ENCODE measurements around the gene REEP1. TPM values are rescaled to one million over a fixed set of nuclear protein-coding genes. Genes with fewer than 3 reads are reported as not detected.

Gene REEP1
- total and polyA plus RNA-seq, 9 of the 15 experiments (the other 6 are each of a cell fraction or from before 2014, with no cell fraction given): 0.11 to 0.67 (median 0.13) TPM

DNA sequence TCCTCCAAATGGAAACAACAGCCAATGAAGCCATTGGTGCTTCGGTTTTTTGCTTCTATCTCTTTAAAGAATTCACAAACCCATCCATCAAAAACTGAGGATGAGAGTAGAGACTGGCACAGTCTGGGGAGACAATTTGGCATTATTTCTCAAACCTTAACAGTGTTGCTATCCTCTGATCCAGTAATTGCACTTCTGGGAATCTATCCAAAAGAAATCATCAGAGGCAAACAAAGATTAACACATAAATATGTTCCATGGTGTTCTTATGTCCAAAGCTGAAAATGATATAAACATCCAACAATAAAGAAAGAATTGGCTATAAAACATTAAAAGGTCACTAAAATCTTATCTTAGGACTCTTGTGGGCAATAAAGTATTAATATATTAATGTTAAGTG, 35.1 kb downstream of the REEP1 start (continued):
- TF ChIP-seq ZNF217 (CRISPR knock-in tag; IDR thresholded peaks at IDR 0.05): no peak

DNA sequence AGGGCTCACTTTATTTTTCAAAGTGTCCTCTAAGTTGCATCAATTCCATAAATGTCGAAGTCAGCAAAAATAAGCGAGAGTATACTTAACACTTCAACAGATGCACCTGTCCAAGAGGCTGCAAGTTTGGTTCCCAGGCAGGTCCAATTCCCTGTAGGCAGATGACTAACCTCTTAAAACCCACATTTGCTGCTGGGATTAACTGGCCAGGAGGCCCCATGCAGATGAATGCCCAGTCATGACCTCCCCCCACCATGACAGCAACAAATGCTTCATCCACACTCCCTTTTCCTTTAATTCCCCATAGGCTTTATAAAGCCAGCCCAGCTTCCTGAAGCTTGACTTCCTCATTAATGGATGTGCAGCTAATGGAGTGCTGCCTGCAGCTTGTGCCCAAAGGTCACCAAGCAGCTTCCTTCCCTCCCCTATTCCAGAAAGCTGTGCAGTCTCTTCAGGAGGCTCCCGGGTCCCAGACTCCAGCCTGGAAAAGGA, 35.7 kb downstream of the REEP1 start:
- H3K9ac ChIP-seq (ENCODE audit: insufficient read depth in 1 of 2, low read depth in 2 of 2, low read length in 2 of 2): no peak overlapping the region
- no peaks in the 10 kb centered on the region for H3K9me1 ChIP-seq (ENCODE audit: control insufficient read depth, insufficient read depth, low read length)
- no peaks in the 10 kb centered on the region for H3K79me2 ChIP-seq (ENCODE audit: control insufficient read depth, insufficient read depth, low read length)
- DNase-seq (ENCODE audit: extremely low read depth in 1 of 4, low spot score in 3 of 4) (no peak), FAIRE-seq (no peak), ATAC-seq (no peak)
- no TSS peak for BruUV-seq (replicated peaks)
- WGBS (ENCODE audit: insufficient coverage, low coverage, missing lambda C conversion rate): 0% methylated on average over 3 of the region's 3 CpGs
- no peak overlapping the region for H3K4me2 ChIP-seq (ENCODE audit: insufficient read depth, low read length)
- no peak overlapping the region for H3K27ac ChIP-seq (ENCODE audit: extremely low read depth, low read depth, low read length)
- intact Hi-C loops (cut with micrococcal nuclease) (no loop called here), in situ Hi-C loops (cut with MboI) (no loop called here)
- POLR2A ChIA-PET: no interaction called here
- H4K20me1 ChIP-seq (replicated peaks; ENCODE audit: control insufficient read depth, insufficient read depth, low read length): no peaks in the 10 kb centered on the region
- H3K27me3 ChIP-seq (ENCODE audit: control insufficient read depth in 2 of 2, insufficient read depth in 2 of 2, low read length in 2 of 2): peaks cover 27 to 47% of the 10 kb centered on the region in 2 experiments; a peak in 3 of 5 replicates
- CTCF ChIA-PET (ENCODE audit: low intra/inter-chr PET ratio): no interaction called here
- H2AFZ ChIP-seq (ENCODE audit: low read depth, low read length): no peak overlapping the region
- H3K4me1 ChIP-seq (replicated peaks in 1 of 2; ENCODE audit: control insufficient read depth in 2 of 2, insufficient read depth in 2 of 2, low read length in 2 of 2): no peaks in the 10 kb centered on the region
- H3K4me3 ChIP-seq: no peak overlapping the region
- H3K9me3 ChIP-seq (replicated peaks; ENCODE audit: control insufficient read depth, insufficient read depth, low read depth, low read length): no peaks in the 10 kb centered on the region
- H3K36me3 ChIP-seq (ENCODE audit: control insufficient read depth, insufficient read depth, low read length): no peaks in the 10 kb centered on the region
- TF ChIP-seq NBN (IDR thresholded peaks at IDR 0.05; ENCODE audit: low read depth) (no peak), ZNF766 (CRISPR knock-in tag; conservative IDR thresholded peaks at IDR 0.05) (no peak), ZNF316 (IDR thresholded peaks at IDR 0.05) (peak; percentile 90), MAFK (IDR thresholded peaks at IDR 0.05; ENCODE audit: low read length) (peak; percentile 81), CBX8 (IDR thresholded peaks at IDR 0.05; ENCODE audit: borderline replicate concordance, extremely low read depth, low read depth, low read length, poor library complexity, severe bottlenecking) (no peak), NCOA2 (IDR thresholded peaks at IDR 0.05; ENCODE audit: partially characterized antibody in 2 of 2) (no peak), MAFG (tag; conservative IDR thresholded peaks at IDR 0.05) (peak; percentile 83), MAFF (IDR thresholded peaks at IDR 0.05; ENCODE audit: low read length) (peak; percentile 82), ZZZ3 (IDR thresholded peaks at IDR 0.05) (no peak)
- TF ChIP-seq, protein P1, sequence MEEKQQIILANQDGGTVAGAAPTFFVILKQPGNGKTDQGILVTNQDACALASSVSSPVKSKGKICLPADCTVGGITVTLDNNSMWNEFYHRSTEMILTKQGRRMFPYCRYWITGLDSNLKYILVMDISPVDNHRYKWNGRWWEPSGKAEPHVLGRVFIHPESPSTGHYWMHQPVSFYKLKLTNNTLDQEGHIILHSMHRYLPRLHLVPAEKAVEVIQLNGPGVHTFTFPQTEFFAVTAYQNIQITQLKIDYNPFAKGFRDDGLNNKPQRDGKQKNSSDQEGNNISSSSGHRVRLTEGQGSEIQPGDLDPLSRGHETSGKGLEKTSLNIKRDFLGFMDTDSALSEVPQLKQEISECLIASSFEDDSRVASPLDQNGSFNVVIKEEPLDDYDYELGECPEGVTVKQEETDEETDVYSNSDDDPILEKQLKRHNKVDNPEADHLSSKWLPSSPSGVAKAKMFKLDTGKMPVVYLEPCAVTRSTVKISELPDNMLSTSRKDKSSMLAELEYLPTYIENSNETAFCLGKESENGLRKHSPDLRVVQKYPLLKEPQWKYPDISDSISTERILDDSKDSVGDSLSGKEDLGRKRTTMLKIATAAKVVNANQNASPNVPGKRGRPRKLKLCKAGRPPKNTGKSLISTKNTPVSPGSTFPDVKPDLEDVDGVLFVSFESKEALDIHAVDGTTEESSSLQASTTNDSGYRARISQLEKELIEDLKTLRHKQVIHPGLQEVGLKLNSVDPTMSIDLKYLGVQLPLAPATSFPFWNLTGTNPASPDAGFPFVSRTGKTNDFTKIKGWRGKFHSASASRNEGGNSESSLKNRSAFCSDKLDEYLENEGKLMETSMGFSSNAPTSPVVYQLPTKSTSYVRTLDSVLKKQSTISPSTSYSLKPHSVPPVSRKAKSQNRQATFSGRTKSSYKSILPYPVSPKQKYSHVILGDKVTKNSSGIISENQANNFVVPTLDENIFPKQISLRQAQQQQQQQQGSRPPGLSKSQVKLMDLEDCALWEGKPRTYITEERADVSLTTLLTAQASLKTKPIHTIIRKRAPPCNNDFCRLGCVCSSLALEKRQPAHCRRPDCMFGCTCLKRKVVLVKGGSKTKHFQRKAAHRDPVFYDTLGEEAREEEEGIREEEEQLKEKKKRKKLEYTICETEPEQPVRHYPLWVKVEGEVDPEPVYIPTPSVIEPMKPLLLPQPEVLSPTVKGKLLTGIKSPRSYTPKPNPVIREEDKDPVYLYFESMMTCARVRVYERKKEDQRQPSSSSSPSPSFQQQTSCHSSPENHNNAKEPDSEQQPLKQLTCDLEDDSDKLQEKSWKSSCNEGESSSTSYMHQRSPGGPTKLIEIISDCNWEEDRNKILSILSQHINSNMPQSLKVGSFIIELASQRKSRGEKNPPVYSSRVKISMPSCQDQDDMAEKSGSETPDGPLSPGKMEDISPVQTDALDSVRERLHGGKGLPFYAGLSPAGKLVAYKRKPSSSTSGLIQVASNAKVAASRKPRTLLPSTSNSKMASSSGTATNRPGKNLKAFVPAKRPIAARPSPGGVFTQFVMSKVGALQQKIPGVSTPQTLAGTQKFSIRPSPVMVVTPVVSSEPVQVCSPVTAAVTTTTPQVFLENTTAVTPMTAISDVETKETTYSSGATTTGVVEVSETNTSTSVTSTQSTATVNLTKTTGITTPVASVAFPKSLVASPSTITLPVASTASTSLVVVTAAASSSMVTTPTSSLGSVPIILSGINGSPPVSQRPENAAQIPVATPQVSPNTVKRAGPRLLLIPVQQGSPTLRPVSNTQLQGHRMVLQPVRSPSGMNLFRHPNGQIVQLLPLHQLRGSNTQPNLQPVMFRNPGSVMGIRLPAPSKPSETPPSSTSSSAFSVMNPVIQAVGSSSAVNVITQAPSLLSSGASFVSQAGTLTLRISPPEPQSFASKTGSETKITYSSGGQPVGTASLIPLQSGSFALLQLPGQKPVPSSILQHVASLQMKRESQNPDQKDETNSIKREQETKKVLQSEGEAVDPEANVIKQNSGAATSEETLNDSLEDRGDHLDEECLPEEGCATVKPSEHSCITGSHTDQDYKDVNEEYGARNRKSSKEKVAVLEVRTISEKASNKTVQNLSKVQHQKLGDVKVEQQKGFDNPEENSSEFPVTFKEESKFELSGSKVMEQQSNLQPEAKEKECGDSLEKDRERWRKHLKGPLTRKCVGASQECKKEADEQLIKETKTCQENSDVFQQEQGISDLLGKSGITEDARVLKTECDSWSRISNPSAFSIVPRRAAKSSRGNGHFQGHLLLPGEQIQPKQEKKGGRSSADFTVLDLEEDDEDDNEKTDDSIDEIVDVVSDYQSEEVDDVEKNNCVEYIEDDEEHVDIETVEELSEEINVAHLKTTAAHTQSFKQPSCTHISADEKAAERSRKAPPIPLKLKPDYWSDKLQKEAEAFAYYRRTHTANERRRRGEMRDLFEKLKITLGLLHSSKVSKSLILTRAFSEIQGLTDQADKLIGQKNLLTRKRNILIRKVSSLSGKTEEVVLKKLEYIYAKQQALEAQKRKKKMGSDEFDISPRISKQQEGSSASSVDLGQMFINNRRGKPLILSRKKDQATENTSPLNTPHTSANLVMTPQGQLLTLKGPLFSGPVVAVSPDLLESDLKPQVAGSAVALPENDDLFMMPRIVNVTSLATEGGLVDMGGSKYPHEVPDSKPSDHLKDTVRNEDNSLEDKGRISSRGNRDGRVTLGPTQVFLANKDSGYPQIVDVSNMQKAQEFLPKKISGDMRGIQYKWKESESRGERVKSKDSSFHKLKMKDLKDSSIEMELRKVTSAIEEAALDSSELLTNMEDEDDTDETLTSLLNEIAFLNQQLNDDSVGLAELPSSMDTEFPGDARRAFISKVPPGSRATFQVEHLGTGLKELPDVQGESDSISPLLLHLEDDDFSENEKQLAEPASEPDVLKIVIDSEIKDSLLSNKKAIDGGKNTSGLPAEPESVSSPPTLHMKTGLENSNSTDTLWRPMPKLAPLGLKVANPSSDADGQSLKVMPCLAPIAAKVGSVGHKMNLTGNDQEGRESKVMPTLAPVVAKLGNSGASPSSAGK (IDR thresholded peaks at IDR 0.05): no peak
